GM13976 (cell line): ENCODE measurements around the gene MTG2.

ENCODE experiments used
- DNase-seq: peaks from one replicate; pipeline ENCODE4 v3.0.0; 2012; ENCODE audit warnings: low spot score
- in situ Hi-C: fragments of 300-500 bp; cut with MboI; formaldehyde crosslinking; loops from one replicate; pipeline ENCODE4 v1.12.0; 2022; ENCODE audit warnings: low sequenced_read_pairs, mixed read lengths, inconsistent platforms; ENCODE audit not compliant: unreplicated experiment
- TF ChIP-seq, protein P1 (sequence below): IDR thresholded peaks from 2 replicates; pipeline ENCODE4 v1.5.1; 2012; ENCODE audit warnings: borderline replicate concordance, mild to moderate bottlenecking; ENCODE audit not compliant: insufficient read depth; ENCODE audit errors: extremely low read depth, missing control alignments, control extremely low read depth

Gene MTG2

DNA sequence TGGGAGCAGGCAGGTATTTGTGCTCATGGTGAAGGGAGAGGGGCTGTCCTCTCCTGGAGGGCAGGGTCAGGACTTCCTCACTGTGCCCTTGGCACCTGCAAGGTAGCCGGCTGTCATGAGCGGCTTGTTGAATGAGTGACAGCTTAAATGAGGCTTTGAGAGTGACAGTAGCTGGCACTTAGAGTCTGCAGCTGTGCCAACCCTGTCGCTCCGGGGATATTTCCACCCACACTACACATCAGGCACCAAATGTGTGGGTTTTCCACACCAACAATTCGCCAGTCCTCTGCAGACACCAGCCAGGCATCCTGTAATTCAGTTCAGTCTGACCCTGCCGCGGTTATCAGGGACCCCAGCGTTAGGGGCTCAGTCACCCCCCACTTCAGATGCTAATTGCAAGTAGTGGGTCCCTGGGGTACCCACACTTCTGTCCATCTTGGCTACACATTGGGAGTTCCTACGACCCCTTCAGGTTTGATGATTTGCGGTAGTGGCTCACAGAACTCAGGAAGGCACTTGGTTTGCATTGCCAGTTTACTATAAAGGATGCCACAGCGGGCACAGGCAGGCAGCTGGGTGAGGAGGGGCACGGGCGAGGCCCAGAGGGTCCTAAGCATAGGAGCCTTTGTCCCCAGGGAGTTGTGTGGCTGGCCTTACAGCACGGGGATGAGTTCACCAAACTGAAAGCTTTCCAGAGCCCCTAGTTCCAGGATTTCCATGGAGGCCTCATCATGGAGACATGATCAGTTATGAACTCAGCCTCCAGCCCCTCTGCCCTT is 9.1 kb downstream of the MTG2 start:
- TF ChIP-seq, protein P1, sequence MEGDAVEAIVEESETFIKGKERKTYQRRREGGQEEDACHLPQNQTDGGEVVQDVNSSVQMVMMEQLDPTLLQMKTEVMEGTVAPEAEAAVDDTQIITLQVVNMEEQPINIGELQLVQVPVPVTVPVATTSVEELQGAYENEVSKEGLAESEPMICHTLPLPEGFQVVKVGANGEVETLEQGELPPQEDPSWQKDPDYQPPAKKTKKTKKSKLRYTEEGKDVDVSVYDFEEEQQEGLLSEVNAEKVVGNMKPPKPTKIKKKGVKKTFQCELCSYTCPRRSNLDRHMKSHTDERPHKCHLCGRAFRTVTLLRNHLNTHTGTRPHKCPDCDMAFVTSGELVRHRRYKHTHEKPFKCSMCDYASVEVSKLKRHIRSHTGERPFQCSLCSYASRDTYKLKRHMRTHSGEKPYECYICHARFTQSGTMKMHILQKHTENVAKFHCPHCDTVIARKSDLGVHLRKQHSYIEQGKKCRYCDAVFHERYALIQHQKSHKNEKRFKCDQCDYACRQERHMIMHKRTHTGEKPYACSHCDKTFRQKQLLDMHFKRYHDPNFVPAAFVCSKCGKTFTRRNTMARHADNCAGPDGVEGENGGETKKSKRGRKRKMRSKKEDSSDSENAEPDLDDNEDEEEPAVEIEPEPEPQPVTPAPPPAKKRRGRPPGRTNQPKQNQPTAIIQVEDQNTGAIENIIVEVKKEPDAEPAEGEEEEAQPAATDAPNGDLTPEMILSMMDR: no peak
- in situ Hi-C loops: no loop called here
- DNase-seq: no peak

DNA sequence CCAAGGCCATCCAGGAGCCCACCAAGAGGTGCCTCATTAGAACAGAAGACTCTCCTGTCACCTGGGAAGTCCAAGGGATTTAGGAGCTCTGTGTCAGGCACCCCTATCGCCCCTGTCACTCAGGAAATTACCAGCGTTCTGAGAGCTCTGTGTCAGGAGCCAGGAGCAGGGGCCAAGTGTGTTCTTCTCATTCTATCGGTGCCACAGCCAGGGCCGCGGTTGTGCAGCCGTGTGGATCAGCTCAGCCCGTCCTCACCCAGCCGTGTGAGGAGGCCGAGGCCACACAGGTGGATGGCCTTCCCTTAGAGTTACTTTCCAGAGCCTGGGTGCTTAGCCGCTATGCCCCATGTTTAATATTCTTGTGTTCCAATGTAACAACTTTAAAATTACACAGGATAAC is 9.8 kb downstream of the MTG2 start:
- TF ChIP-seq, protein P1: no peak
- no peak for DNase-seq
- in situ Hi-C loops: no loop called here

DNA sequence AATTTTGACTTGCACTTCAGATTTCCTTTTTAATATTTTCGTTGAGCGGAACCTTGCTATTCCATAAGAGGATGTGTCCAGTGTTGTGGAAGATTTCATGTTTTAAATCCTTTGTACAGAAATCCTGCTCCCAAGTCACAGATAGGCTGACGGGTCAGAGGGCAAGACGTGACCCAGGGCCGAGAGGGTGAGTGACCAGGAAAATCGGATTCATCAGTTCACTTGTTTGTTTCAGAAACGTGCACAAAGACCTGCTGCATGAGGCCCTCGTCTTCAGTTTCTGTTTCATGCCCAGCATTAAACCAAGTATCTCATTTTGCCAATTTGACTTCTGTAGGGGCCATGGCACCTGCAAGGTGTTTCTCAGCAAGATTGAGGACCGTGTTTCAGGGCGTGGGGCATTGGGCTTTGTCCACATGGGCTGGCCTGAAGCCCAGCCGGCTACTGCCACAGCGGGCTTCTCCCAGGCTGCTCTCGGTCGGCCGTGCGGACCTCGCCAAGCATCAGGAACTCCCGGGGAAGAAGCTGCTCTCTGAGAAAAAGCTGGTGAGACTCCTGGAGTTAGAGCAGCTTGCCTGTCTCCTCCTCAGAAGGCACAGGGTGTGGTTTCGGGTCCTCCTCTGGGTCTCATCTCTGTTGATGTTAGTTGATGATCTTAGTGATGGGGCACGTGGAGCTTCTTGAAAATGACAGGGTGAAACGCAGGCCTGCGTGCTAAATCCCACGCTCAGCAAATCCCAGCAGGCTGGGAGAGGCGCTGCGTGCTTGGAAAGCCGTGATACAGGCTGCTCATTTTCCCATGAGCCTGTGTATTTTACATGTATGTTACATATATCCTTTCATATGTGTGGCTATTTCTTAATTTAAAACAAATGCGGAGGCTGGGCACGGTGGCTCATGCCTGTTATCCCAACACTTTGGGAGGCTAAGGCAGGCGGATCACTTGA is 10.5 kb downstream of the MTG2 start:
- DNase-seq: no peak
- TF ChIP-seq, protein P1: no peak
- in situ Hi-C loops: no loop called here

DNA sequence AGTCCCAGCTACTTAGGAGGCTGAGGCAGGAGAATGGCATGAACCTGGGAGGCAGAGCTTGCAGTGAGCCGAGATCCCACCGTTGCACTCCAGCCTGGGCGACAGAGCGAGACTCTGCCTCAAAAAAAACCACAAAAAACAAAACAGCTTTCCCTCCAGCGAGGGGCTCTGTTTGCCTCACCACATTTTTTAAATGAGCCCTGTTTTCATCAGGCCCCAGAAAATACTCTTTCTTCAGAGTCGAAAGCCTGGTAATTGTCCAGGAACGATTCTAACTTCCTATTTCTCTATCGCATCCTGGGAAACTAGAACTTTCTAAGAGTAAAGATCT is 12.2 kb downstream of the MTG2 start:
- in situ Hi-C loops: no loop called here
- no peak for DNase-seq
- TF ChIP-seq, protein P1: no peak

DNA sequence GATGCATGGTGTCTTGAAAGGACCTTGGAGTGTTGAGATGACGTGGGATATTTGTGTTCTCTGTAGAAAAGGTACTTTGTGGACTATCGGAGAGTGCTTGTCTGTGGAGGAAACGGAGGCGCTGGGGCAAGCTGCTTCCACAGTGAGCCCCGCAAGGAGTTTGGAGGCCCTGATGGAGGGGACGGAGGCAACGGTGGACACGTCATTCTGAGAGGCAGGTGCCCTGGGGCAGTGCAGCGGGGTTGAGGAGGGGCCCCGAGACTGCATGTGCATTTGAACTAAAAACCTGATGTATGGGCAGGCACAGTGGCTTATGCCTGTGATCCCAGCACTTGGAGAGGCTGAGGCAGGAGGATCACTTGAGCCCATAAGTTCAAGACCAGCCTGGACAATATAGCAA is 12.9 kb downstream of the MTG2 start:
- in situ Hi-C loops: no loop called here
- DNase-seq: no peak
- TF ChIP-seq, protein P1: no peak

DNA sequence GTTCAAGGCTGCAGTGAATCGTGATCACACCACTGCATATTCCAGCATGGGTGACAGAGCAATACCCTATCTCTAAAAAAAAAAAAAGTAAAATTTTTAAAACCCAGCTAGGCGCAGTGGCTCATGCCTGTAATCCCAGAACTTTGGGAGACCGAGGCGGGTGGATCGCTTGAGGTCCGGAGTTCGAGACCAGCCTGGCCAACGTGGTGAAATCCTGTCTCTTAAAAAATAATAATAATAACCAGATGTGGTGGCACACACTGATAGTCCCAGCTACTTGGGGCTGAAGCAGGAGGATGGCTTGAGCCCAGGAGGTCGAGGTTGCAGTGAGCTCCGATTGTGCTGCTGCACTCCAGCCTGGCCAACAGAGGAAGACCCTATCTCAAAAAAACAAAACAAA is 13.5 kb downstream of the MTG2 start:
- in situ Hi-C loops: no loop called here
- no peak for DNase-seq
- TF ChIP-seq, protein P1: no peak
